H9 (cell line): ENCODE results near the gene PLAC1. TPM values are rescaled to one million over a fixed set of nuclear protein-coding genes. Genes with fewer than 3 reads are reported as not detected.

Source experiments
- DNase-seq: peaks from one replicate; pipeline ENCODE4 v3.0.0-alpha.2; 2017
- H2AFZ ChIP-seq: one replicate; pipeline ENCODE4 v1.6.1; 2013; ENCODE audit warnings: mild to moderate bottlenecking, low read length, control low read depth, moderate library complexity
- H2AK5ac ChIP-seq: 2 replicates; pipeline ENCODE4 v1.6.1; 2013; ENCODE audit warnings: low read length, control low read depth, mixed read lengths; ENCODE audit not compliant: insufficient read length
- H2BK120ac ChIP-seq: one replicate; pipeline ENCODE4 v1.6.1; 2013; ENCODE audit warnings: low read depth, mild to moderate bottlenecking, low read length, control low read depth, inconsistent platforms; ENCODE audit not compliant: poor library complexity, severe bottlenecking
- H2BK12ac ChIP-seq: 2 replicates; pipeline ENCODE4 v1.6.1; 2013; ENCODE audit warnings: low read length, control low read depth, mixed read lengths, low read depth; ENCODE audit not compliant: insufficient read length
- H2BK15ac ChIP-seq: 2 replicates; pipeline ENCODE4 v1.6.1; 2013; ENCODE audit warnings: low read depth, low read length, control low read depth
- H2BK20ac ChIP-seq: one replicate; pipeline ENCODE4 v1.6.1; 2013; ENCODE audit warnings: low read depth, mild to moderate bottlenecking, low read length, control low read depth, inconsistent platforms; ENCODE audit not compliant: poor library complexity, severe bottlenecking
- H2BK5ac ChIP-seq: 2 replicates; pipeline ENCODE4 v1.6.1; 2013; ENCODE audit warnings: low read length, control low read depth, mixed read lengths; ENCODE audit not compliant: insufficient read length
- H3K14ac ChIP-seq: 2 replicates; pipeline ENCODE4 v1.6.1; 2013; ENCODE audit warnings: low read length, control low read depth; ENCODE audit not compliant: insufficient read depth
- H3K18ac ChIP-seq: 2 replicates; pipeline ENCODE4 v1.6.1; 2013; ENCODE audit warnings: low read depth, mild to moderate bottlenecking, mixed read lengths, low read length, control low read depth; ENCODE audit not compliant: insufficient read length
- H3K23ac ChIP-seq: 2 replicates; pipeline ENCODE4 v1.6.1; 2013; ENCODE audit warnings: low read length, control low read depth, mixed read lengths, low read depth; ENCODE audit not compliant: insufficient read length
- H3K23me2 ChIP-seq: 2 replicates; pipeline ENCODE4 v1.6.1; 2013; ENCODE audit warnings: low read depth, mild to moderate bottlenecking, mixed read lengths, low read length, control low read depth; ENCODE audit not compliant: insufficient read length, poor library complexity, severe bottlenecking
- H3K27ac ChIP-seq: 2 replicates; pipeline ENCODE4 v1.5.1; 2013; ENCODE audit warnings: low read length, control low read depth, mixed read lengths, low read depth; ENCODE audit not compliant: insufficient read length
- H3K27me3 ChIP-seq: 2 replicates; pipeline ENCODE4 v1.6.1; 2013; ENCODE audit warnings: low read length, control low read depth, inconsistent platforms; ENCODE audit not compliant: insufficient read depth
- H3K4ac ChIP-seq: 2 replicates; pipeline ENCODE4 v1.6.1; 2013; ENCODE audit warnings: low read depth, mild to moderate bottlenecking, control low read depth, inconsistent platforms, low read length, moderate library complexity
- H3K4me1 ChIP-seq: 2 replicates; pipeline ENCODE4 v1.6.1; 2013; ENCODE audit warnings: low read length, control low read depth, inconsistent platforms; ENCODE audit not compliant: insufficient read depth
- H3K4me2 ChIP-seq: 2 replicates; pipeline ENCODE4 v1.6.1; 2013; ENCODE audit warnings: low read length, control low read depth, mixed read lengths; ENCODE audit not compliant: insufficient read length, insufficient read depth
- H3K56ac ChIP-seq: 2 replicates; pipeline ENCODE4 v1.6.1; 2013; ENCODE audit warnings: low read depth, mild to moderate bottlenecking, mixed read lengths, low read length, control low read depth; ENCODE audit not compliant: insufficient read length
- H3K79me1 ChIP-seq: 2 replicates; pipeline ENCODE4 v1.6.1; 2013; ENCODE audit warnings: low read depth, mild to moderate bottlenecking, moderate library complexity, low read length, control low read depth, inconsistent platforms; ENCODE audit not compliant: insufficient read depth, poor library complexity, severe bottlenecking
- H3K79me2 ChIP-seq: 2 replicates; pipeline ENCODE4 v1.6.1; 2013; ENCODE audit warnings: low read length, control low read depth, inconsistent platforms; ENCODE audit not compliant: insufficient read depth
- H3K9ac ChIP-seq: 2 replicates; pipeline ENCODE4 v1.6.1; 2013; ENCODE audit warnings: low read length, control low read depth, mixed read lengths; ENCODE audit not compliant: insufficient read length; ENCODE audit errors: extremely low read depth
- H3K9me3 ChIP-seq: one replicate; pipeline ENCODE4 v1.6.1; 2013; ENCODE audit warnings: low read depth, low read length, inconsistent platforms; ENCODE audit not compliant: control insufficient read depth
- H3T11ph ChIP-seq: one replicate; pipeline ENCODE4 v1.6.1; 2013; ENCODE audit warnings: mild to moderate bottlenecking, low read length, control low read depth, inconsistent platforms
- H4K20me1 ChIP-seq: one replicate; pipeline ENCODE4 v1.6.1; 2013; ENCODE audit not compliant: control insufficient read depth, insufficient read length, insufficient read depth
- H4K5ac ChIP-seq: 2 replicates; pipeline ENCODE4 v1.6.1; 2013; ENCODE audit warnings: low read depth, mild to moderate bottlenecking, mixed read lengths, low read length, control low read depth; ENCODE audit not compliant: insufficient read length
- H4K8ac ChIP-seq: replicated peaks from 2 replicates; pipeline ENCODE4 v1.6.1; 2013; ENCODE audit warnings: low read length, control low read depth, mixed read lengths, low read depth; ENCODE audit not compliant: insufficient read length
- H4K91ac ChIP-seq: 2 replicates; pipeline ENCODE4 v1.6.1; 2013; ENCODE audit warnings: low read depth, mild to moderate bottlenecking, moderate library complexity, mixed read lengths, low read length, control low read depth; ENCODE audit not compliant: insufficient read length
- H3K27ac Mint-ChIP-seq, 3 experiments: 2 replicates in 2 of 3; 3 replicates in 1 of 3; pipeline ENCODE4 v1.8.0; 2020 to 2021; ENCODE audit warnings: mixed read lengths in 3 of 3, mild to moderate bottlenecking in 1 of 3, moderate library complexity in 1 of 3
- H3K27me3 Mint-ChIP-seq: 2 replicates; pipeline ENCODE4 v1.8.0; 2021; ENCODE audit warnings: low read depth, mild to moderate bottlenecking, moderate library complexity, mixed read lengths
- H3K36me3 Mint-ChIP-seq, 3 experiments: 2 replicates in 2 of 3; 3 replicates in 1 of 3; pipeline ENCODE4 v1.8.0; 2020 to 2021; ENCODE audit warnings: low read depth in 3 of 3, mixed read lengths in 3 of 3; ENCODE audit not compliant: insufficient read depth in 1 of 3
- H3K4me1 Mint-ChIP-seq, 2 experiments: 2 replicates each; pipeline ENCODE4 v1.8.0; 2020; ENCODE audit warnings: mixed read lengths in 2 of 2
- H3K4me3 Mint-ChIP-seq, 2 experiments: 2 replicates in 1 of 2; 3 replicates in 1 of 2; pipeline ENCODE4 v1.8.0; 2020 to 2021; ENCODE audit warnings: mild to moderate bottlenecking in 2 of 2, mixed read lengths in 2 of 2, moderate library complexity in 1 of 2
- H3K9me3 Mint-ChIP-seq, 2 experiments: 2 replicates in 1 of 2; 3 replicates in 1 of 2; pipeline ENCODE4 v1.8.0; 2020; ENCODE audit warnings: mild to moderate bottlenecking in 2 of 2, mixed read lengths in 2 of 2, moderate library complexity in 1 of 2
- CTCF ChIP-seq: fragments of 200-600 bp; sonication (generic); conservative IDR thresholded peaks from 3 replicates; pipeline ENCODE4 v1.8.0; 2021; ENCODE audit warnings: antibody characterized with exemption, mild to moderate bottlenecking
- WGBS: extraction: QIAGEN DNeasy Blood & Tissue Kit; methylation state at CpG from one replicate; pipeline ENCODE4 v1.1.7; 2013; ENCODE audit warnings: missing lambda C conversion rate, low lambda C conversion rate, mixed read lengths; ENCODE audit not compliant: insufficient read length; ENCODE audit errors: extremely low coverage; 5-methylcytosine and 5-hydroxymethylcytosine counted together
- total RNA-seq: library from RNA; stranded (reverse); gene quantifications from 2 replicates; pipeline ENCODE4 v1.2.1, GENCODE V29; 2021

PLAC1 gene
- total RNA-seq, 1 experiment from 2014 or later, result 0.68 TPM

GRCh38 chrX:134650701-134651100 is 7.6 kb downstream of the PLAC1 start:
- Histone ChIP-seq H3K4me1 (no peaks in the 10 kb centered on the region), H3K79me2 (no peaks in the 10 kb centered on the region), H4K20me1 (no peaks in the 10 kb centered on the region), H2BK5ac (no peak overlapping the region), H3K9ac (no peak overlapping the region), H3K27ac (no peak overlapping the region), H3K23me2 (no peaks in the 10 kb centered on the region), H3K9me3 (no peaks in the 10 kb centered on the region), H3K23ac (no peak overlapping the region), H3K4me2 (no peak overlapping the region), H2BK12ac (no peak overlapping the region), H3K18ac (no peak overlapping the region), H2AFZ (no peak overlapping the region), H4K91ac (no peak overlapping the region), H4K5ac (no peak overlapping the region), H3K14ac (no peak overlapping the region), H3T11ph (no peak overlapping the region), H2AK5ac (no peak overlapping the region), H2BK20ac (no peak overlapping the region), H3K79me1 (no peaks in the 10 kb centered on the region), H3K4ac (no peak overlapping the region), H2BK120ac (no peak overlapping the region), H2BK15ac (no peak overlapping the region), H4K8ac (no peak overlapping the region), H3K27me3 (no peaks in the 10 kb centered on the region), H3K56ac (no peak overlapping the region)
- Mint-ChIP-seq H3K4me3 (no peak overlapping the region), H3K27ac (no peak overlapping the region), H3K9me3 (peaks cover 2 to 64% of the 10 kb centered on the region in 2 experiments; a peak in 3 of 5 replicates), H3K36me3 (peaks cover 0 to 4% (median 0%) of the 10 kb centered on the region in 3 experiments; a peak in 1 of 7 replicates), H3K27me3 (no peaks in the 10 kb centered on the region), H3K4me1 (no peaks in the 10 kb centered on the region)
- DNase-seq, result no peak
- no CpG with 5 or more reads among the region's 6 CpGs for WGBS
- no peak for TF ChIP-seq CTCF
